HG02588 (cell line): Measurements from ENCODE around the gene NYAP2.

Experiments
- ATAC-seq: cut with Tn5 transposase; IDR thresholded peaks from one replicate; pipeline ENCODE4 v1.9.1; 2021; ENCODE audit warnings: mild to moderate bottlenecking, moderate library complexity; ENCODE audit not compliant: unreplicated experiment

NYAP2 gene

GRCh38 chr2:225543626-225544025 lies 144.1 kb downstream of the NYAP2 start:
- ATAC-seq = no peak

GRCh38 chr2:225556461-225556860 lies 157.0 kb downstream of the NYAP2 start:
- no peak for ATAC-seq

DNA sequence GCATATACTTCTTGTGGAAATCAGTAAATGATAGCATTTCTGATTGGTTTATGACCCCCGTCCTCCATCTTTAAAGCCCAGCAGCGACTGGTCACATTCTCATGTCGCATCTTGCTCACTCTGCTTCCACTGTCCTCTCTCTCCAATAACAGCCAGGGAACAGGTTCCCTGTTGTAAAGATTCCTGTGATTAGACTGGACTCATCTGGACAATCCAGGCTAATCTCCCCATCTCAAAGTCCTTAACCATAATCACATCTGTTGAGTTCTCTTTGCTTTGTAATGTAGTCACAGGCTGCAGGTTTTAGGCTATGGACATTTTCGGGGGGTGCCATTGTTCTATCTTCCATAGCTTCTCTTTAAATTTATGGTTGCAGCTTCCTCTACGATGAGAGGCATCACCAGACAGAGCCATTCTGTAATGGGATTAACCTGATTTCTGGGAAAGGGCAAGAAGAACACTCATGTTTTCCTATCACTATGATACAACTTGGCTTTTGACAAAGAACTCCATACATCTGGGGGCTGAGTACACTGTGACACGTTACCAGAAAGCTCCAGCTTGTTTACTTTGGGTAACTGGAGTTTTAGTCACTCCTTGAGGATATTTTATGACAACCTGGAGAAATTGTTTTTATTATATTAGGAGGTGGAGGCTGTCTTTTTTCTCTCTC lies 159.0 kb downstream of the NYAP2 start:
- ATAC-seq = no peak

- no peak for ATAC-seq
Observed at GRCh38 chr2:225559072-225559415, 159.5 kb downstream of the NYAP2 start.

GRCh38 chr2:225566798-225567197 lies 167.3 kb downstream of the NYAP2 start:
- ATAC-seq = no peak

DNA sequence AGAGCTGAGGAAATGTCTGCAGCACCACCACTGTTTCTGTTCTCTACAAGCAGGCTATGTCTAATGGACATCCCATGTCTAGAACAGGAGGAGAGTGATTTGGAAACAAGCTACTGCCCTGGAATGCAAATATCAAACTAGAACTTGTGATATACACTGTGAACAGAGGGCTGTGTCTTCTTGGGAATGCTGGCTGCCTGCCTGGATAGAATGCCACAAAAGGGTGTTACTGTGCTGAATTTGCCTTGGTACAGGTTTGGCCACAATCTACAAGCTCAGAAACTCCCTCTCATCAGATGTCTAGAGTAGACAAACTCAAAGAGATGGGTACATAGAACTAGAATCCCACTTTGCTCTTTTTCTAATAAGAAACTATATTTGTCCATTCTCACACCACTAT lies 170.5 kb downstream of the NYAP2 start:
- ATAC-seq = no peak

DNA sequence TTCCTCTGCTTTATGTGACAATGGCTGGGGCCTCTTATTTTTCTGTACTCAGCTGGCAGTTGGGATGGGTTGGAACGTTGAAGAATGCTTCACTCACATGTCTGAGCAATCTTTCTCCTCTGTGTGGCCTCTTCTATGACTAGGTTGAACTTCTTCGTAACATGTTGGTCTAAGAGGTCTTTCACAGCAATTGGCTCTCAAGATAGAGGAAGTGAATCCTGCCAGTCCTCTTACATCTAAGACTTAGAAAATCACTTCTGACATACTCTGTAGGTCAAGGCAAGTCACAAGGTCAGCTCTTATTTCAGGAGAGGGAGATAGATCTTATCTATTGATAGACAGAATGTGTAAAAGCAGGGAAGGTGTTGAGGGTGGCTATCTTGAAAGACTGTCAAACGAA lies 174.1 kb downstream of the NYAP2 start:
- no peak for ATAC-seq

GRCh38 chr2:225574582-225575138 lies 175.2 kb downstream of the NYAP2 start:
- ATAC-seq = no peak

- no peak for ATAC-seq
Observed at GRCh38 chr2:225581135-225581534, 181.6 kb downstream of the NYAP2 start.

DNA sequence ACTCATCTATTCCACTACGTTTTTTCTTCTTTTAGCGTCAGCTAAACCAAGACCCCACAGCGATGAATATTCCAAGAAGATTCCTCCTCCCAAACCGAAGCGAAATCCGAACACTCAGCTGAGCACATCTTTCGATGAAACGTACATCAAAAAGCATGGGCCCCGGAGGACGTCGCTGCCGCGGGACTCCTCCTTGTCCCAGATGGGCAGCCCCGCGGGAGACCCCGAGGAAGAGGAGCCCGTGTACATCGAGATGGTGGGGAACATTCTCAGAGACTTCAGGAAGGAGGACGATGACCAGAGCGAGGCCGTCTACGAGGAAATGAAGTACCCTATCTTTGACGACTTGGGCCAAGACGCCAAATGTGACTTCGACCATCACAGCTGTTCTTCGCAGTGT lies 182.4 kb downstream of the NYAP2 start:
- no peak for ATAC-seq

- no peak for ATAC-seq
Observed at GRCh38 chr2:225582355-225583116, 183.0 kb downstream of the NYAP2 start.

GRCh38 chr2:225584796-225585195 lies 185.3 kb downstream of the NYAP2 start:
- ATAC-seq = no peak

GRCh38 chr2:225590932-225591331 lies 191.4 kb downstream of the NYAP2 start:
- ATAC-seq = no peak

DNA sequence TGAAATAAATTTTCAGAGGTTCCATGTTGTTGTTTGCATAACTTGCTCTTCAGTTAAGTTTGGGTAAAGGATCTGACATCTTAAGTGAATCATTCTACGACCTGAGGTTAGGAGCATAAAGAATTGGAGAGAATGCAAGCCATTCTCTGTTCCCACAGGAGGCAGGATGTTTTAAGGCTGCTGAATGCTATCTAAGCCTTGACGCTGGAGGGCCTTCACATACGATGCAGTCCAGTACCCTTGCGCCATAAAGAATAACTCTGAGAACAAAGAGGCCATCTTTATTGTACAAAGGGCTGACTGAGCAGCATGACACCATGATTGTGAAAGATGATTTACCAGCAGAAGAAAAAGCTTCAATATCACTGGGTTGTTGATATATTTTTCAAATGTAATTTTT lies 198.4 kb downstream of the NYAP2 start:
- ATAC-seq = no peak

DNA sequence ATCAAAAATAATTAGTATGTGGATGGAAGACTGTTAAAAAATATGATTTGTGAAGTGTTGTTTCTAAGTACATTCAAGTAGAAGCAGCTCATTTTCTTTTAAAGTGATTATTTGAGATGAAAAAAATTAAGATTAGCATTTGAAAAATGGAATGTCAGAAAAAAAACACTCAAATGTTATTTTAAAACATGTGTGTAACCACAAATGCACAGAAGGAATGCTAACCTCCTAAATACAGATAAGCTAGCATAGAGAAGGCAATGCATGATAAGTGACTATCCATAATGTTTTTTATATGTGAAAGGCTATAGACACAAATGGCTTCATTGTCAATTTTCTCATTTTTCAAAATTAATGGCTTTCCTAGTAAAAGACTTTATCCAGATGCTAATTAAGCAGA lies 198.9 kb downstream of the NYAP2 start:
- no peak for ATAC-seq

DNA sequence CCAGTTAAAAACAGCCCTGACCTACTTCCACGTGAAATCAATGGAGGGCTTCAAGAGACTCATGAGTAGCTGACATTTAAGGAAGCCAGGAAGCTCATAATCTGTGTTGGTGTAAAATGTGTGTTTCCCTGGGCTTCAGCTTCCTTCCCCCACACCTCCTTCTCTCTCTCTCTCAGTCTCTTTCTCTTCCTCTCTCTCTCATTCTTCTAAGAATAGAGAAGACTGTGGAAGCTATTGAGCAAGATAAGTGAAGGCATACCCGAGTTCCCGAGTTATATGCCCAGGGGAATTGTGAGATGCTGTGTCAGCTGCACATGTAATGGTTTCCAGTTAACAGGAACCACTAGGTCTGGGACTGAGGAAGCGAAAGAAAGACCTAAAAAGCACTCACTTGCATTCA lies 199.4 kb downstream of the NYAP2 start:
- no peak for ATAC-seq

DNA sequence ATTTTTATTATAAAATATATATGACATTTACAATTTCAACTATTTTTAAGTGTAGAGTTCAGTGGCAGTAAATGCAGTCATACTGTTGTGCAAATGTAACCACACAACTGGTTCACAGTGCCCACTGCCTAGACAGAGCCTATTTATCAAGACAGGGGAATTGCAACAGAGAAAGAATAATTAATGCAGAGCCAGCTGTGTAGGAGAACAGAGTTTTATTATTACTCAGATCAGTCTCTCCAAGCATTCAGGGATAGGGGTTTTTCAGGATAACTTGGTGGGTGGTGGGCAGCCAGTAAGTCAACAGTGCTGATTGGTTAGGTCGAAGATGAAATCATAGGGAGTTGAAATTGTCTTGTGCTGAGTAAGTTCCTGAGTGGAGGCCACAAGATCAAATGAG lies 200.3 kb downstream of the NYAP2 start:
- ATAC-seq = no peak

- no peak for ATAC-seq
Observed at GRCh38 chr2:225600444-225600843, 200.9 kb downstream of the NYAP2 start.

DNA sequence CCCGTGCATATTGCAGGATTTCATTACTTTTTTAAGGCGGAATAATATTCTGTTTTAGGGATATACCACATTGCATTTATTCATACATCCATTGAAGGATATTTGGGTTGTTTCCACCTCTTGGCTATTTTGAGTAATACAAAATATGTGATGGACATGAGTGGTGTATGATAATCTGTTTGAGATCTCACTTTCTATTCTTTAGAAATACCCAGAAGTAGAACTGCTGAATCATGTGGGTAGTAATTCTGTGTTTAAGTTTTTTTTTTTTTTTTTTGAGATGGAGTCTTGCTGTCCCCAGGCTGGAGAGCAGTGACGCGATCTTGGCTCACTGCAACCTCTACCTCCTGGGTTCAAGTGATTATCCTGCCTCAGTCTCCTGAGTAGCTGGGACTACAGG lies 201.4 kb downstream of the NYAP2 start:
- ATAC-seq = no peak

- no peak for ATAC-seq
Observed at GRCh38 chr2:225602205-225602604, 202.7 kb downstream of the NYAP2 start.

GRCh38 chr2:225608136-225608535 lies 208.6 kb downstream of the NYAP2 start:
- ATAC-seq = no peak

DNA sequence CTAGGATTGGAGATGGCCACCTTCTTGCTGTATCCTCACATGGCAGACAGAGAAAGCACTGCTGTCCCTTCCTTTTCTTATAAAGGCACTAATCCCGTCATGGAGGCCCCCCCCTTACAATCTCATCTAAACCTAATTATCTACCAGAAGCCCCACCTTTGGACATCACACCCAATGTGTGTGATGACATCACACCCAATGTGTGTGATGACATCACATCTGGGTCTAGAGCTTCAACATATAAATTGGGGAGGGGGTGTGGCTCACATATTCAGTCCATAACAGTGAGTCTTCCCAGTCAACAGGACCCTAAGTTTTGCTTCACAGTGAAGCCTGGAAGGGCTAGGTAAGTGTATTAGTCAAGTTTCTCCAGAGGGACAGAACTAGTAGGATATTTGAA lies 213.1 kb downstream of the NYAP2 start:
- no peak for ATAC-seq
